Upper lobe of left lung (tissue), 4 donors: ENCODE data around the gene NNAT.
"Not testable (repeated sequence)": the region's sequence is repeated elsewhere in the genome, so short reads cannot be mapped to it uniquely, and the experiment has no call there.

Source experiments
- CTCF ChIP-seq, 6 experiments: fragments of 450-650 bp in 4 of 6; fragments of 200-600 bp in 2 of 6; sonication (generic) in 2 of 6; IDR thresholded peaks; one replicate each; pipeline ENCODE4 v1.5.1; 2016 to 2019; ENCODE audit warnings: antibody characterized with exemption in 6 of 6
- POLR2A ChIP-seq, 4 donors: fragments of 450-650 bp; IDR thresholded peaks; one replicate each; pipeline ENCODE4 v1.5.1; 2016 to 2017; ENCODE audit warnings: antibody characterized with exemption in 4 of 4, mild to moderate bottlenecking in 2 of 4

- not testable (repeated sequence) for TF ChIP-seq POLR2A, CTCF (IDR thresholded peaks at IDR 0.05)
Measured at GRCh38 chr20:37472435-37472834, 48.6 kb upstream of the NNAT start.
